Measurements from ENCODE around the gene HSPBP1.

HSPBP1 gene

GRCh38 chr19:55256562-55257460 is 23.1 kb downstream of the HSPBP1 start:
- DNase-seq (ENCODE audit: low read depth in 3 of 3, low spot score in 1 of 3): no peak

- DNase-seq (ENCODE audit: low read depth in 3 of 3, low spot score in 1 of 3): no peak
These were observed 24.1 kb downstream of the HSPBP1 start for GRCh38 chr19:55255618-55256423.

GRCh38 chr19:55254625-55254977 is 25.3 kb downstream of the HSPBP1 start:
- no peak for DNase-seq (ENCODE audit: low read depth in 3 of 3, low spot score in 1 of 3)

DNA sequence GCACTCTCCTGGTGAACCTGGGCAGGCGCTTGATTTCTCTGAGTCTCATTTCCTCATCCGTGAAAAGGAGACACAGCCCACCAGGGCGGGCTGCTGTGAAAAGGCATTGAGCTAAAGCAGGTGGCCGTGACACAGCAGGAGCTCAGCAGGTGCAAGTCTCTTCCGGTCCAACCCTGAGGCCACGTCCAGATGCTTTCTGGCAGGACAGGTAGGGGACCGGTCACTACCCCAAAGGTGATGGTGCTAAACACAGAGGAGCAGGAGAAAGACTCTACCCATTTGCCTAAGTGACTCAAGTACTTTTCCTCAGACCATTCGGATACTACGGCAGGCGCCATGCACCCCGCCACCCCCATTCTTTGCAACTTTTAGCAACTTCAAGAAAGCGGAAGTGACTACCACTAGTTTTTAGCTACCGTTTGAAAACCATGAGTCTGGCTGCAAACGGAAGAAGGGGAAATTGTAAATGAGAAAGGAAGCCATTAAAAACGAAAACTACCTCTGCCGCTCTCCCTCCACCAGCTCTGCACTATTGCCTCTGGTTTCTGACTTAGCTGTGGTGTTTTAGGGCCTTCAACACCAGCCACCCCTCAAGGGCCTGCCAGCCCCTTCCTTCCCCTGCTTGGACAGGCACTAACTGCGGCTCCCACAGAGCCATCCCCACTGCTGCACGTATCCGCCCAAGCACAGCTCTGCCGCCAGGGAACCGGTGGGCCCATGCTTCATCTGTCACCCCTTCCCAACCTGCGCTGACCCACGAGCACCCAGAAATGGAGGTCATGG is 25.9 kb downstream of the HSPBP1 start:
- DNase-seq (ENCODE audit: low read depth in 3 of 3, low spot score in 1 of 3): no peak

GRCh38 chr19:55252760-55253663 is 26.9 kb downstream of the HSPBP1 start:
- no peak for DNase-seq (ENCODE audit: low read depth in 3 of 3, low spot score in 1 of 3)

GRCh38 chr19:55251341-55252081 is 28.4 kb downstream of the HSPBP1 start:
- DNase-seq (ENCODE audit: low read depth in 3 of 3, low spot score in 1 of 3): no peak

DNA sequence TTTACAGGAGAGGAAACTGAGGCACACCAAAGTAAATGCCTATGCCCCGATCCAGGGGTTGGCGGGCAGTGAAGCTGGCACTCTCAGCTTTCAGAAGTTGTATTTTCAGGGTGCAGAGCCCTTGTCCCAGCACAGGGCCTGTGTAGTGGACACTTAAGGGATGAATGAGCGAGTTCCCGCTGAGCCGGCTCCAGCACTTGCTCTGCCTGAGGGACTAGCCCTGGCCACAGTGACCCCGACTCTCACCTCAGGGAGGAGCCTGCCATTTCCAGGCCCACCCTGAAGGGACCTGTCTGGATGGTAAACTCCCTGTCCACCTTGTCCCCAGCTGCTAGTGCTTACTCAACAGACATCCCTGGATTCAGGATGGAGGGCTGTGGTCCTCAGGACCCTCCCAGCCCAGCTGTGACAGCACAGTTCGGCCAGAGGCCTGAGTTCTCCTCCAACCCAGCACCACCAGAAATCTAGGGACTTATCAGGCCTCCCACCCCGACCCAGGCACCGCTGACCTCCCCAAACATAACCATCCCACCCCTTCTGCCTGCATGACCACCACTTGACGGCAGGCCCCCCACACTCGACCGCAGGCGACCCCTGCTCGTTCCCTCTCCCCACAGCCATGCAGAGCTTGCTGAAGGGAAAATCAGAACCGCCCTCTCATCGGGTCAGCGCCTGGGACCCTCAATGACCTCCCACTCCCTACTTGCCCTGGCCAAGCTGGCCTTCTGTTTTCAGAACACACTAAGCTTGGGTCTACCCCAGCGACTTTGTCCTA is 29.5 kb downstream of the HSPBP1 start:
- DNase-seq (ENCODE audit: low read depth in 3 of 3, low spot score in 1 of 3): no peak

- DNase-seq (ENCODE audit: low read depth in 3 of 3, low spot score in 1 of 3): no peak
These were observed 30.1 kb downstream of the HSPBP1 start for GRCh38 chr19:55249841-55250240.

GRCh38 chr19:55248704-55249103 is 31.2 kb downstream of the HSPBP1 start:
- DNase-seq (ENCODE audit: low read depth in 3 of 3, low spot score in 1 of 3): no peak

DNA sequence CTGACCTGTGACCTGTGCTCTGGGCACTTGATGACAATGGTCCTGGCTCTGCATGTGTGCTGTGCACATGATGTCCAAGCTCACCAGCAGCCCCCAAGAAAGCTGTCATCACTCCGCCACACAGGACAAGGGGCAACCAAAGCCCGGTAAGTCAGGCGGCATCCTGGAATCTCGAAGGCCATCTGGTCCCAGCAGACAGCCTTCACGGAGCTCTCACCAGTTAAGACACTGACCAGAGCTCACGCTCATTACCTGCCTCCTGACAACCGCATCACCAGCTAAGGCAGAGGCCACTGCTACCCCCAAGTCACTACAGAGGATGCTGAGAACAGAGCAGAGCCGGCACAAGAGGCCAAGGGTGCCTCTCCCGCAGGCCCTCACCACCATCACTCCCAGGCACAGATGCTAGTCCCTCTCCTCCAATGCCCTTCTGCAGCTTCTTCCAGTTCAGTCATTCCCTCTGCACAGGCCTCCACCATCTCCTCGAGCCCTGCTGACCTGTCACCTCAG is 31.7 kb downstream of the HSPBP1 start:
- DNase-seq (ENCODE audit: low read depth in 3 of 3, low spot score in 1 of 3): no peak

GRCh38 chr19:55247621-55248099 is 32.2 kb downstream of the HSPBP1 start:
- no peak for DNase-seq (ENCODE audit: low read depth in 3 of 3, low spot score in 1 of 3)

DNA sequence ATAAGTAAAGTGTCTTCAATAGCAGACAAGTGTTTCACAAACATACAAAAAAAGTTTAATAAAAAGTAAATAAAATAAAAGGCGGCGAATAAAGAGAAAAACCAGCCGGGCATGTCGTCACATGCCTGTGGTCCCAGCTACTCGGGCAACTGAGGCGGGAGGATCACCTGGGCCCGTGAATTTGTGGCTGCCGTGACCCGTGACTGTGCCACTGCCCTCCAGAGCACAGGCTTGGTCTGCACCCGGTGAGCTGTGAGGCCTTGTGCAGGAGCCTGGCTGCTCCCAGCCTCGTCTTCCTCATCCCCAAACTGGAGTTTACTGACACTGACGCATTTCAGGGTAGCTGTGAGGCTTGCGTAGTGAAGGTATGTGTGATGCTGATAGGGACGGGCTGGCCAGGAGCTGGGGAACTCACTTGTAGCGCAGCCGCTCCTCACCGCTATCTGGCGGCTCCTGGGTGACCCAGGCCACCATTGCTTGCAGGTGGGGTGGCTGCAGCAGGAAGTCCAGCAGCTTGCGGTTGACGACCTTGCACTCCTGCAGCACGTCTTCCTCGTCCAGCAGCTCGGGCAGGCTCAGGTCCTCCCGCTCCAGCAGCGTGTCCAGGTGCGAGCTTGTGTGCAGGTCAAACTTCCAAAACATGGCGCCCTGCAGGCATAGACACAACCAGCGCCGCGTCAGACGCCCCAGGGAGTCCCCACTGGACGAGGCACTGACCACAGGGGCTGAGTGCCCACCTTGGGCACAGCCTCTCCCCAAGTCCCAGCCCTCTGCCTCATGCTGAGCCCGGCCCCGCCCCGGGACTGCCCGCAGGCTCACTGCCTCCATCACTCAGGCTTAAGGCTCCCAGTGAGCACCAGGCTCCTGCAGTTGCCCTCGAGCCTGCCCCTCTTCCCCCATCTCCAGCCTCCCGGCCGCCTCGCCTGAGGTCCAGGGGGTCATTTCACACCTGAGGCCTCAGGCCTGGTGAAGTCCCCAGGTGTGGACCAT is 33.2 kb downstream of the HSPBP1 start:
- no peak for DNase-seq (ENCODE audit: low read depth in 3 of 3, low spot score in 1 of 3)

- no peak for DNase-seq (ENCODE audit: low read depth in 3 of 3, low spot score in 1 of 3)
These were observed 34.5 kb downstream of the HSPBP1 start for GRCh38 chr19:55245236-55245904.

- DNase-seq (ENCODE audit: low read depth in 3 of 3, low spot score in 1 of 3): no peak
These were observed 35.8 kb downstream of the HSPBP1 start for GRCh38 chr19:55244004-55244680.

DNA sequence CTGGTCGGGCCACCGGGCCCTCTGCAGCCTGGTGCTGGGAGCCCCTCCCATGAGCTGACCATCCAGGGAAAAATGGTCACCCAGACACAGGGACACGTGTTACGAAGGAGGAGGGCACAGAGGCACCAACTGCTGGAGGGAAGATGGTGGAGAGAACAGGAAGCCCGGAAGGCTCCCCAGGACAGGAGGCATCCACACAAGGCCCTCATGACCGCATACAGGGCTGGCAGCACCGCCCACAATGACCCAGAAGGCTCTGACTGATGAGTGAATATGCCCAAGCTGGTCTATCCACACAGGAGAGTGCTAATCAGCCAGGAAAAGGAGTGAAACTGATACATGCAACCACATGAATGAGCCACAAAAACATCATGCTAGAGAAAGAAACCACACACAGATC is 37.4 kb downstream of the HSPBP1 start:
- DNase-seq (ENCODE audit: low read depth in 3 of 3, low spot score in 1 of 3): no peak

DNA sequence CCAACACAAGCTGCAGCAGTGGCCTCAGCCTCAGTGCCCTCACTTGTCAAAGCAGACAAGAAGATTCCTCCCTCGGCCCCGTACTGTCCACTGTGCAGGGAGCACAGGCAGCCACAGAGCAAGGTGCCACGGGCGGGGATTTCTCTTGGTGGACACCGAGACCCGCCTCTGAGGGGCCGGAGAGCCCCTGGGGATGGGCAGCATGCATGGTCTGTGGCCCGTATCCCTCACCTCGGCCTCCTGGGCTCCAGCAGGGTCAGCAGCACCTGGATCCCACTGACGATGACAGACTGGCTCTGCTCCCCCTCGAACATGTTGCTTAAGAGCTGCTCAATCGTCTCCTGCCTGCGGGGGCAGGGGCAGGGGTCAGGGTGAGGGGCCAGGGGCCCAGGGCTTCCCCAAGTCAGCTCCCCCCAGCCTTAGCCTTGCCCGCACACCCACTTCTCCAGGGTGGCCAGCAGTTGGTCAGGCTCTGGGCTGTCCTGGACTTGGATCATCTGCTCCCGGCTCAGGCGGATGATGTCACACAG is 37.9 kb downstream of the HSPBP1 start:
- DNase-seq (ENCODE audit: low read depth in 3 of 3, low spot score in 1 of 3): no peak
